NCI-H526 treated with DMSO at 0.1 percent for 48 hours (cell line): ENCODE results near the gene RNF167.
A peak's percentile ranks its signal among the peaks of the same experiment; 100 is the strongest.

Source experiments
- DNase-seq: peaks from one replicate; lab custom pipeline; 2025; lab: John Stamatoyannopoulos, UW

The RNF167 gene

DNA sequence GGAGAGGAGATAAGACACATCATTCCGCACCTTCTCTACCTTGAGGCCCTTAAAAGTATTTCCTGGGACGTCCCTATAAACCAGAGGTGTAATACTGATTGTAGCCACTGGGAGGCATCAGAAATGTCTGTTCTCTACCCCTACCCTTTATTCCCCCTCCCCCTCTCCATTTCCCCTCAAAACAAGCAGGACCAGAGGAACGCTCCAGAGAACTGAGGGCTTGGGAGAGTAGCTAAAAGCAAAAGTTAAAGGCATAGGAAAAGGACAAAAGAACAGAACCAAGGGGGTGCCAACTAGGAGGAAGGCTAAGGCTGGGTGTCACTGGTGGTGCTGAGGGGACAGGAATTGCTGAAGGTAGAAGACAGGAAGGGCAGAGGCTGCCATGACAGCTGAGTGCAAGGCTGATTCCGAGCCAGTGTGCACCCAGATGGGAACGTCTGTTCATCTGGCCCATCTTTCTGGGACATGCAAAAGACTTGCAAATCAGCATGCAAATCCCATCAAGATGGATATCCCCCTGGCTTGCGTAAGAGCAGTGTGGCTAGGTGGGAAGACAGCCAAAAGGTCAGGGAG is 40.7 kb downstream of the RNF167 start:
- DNase-seq, result peak; percentile 87

GRCh38 chr17:4982305-4982704 is 42.2 kb downstream of the RNF167 start:
- DNase-seq, result no peak

GRCh38 chr17:4986403-4986802 is 46.3 kb downstream of the RNF167 start:
- DNase-seq, result no peak

DNA sequence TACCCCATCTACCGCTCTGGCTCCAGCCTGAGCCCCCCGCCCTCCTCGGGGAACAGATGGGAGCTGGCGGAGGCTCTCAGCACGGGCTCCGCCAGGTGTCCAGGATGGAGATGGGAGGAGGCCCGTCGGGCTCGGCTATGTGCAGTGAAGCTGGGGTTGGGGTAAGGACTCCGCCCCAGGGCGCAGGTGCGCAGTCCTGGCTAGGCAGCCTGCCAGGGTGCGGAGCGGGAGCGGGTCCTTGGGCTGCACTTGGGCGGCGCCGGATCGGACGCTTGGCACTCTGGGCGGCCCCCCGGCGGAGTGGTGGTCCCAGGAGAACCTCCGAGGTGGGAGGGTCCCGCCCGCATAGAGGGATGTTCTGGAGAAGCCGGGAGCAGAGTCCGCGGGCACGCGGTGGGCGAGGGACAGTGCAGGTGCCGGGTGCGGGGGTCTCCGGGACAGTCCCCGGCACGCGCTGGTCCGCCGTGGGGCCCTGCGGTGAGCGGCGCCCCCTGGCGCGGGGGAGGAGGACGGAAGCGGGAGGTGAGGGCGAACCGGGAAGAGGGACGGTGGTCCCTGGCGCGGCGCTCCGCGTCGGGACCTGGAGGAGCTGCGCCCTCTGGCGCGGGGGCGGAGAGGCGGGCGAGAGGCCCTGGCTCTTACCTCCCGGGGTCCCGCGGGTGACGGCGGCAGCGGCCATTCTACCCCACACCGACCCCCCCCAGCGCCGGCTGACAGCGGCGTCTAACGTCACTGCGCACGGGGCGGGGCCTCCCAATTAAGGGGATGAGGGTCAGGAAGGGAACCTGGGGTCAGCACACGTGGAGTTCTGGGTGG is 47.1 kb downstream of the RNF167 start, which contains the start of gene CAMTA2:
Gene CAMTA2 (minus strand): TSS at position 725 of the 816 bp plus-strand sequence. CDS start 1,453 bp downstream, outside the sequence.
- peak; percentile 60 for DNase-seq

- no peak for DNase-seq
Observed at GRCh38 chr17:4987767-4988567, 47.9 kb downstream of the RNF167 start.

DNA sequence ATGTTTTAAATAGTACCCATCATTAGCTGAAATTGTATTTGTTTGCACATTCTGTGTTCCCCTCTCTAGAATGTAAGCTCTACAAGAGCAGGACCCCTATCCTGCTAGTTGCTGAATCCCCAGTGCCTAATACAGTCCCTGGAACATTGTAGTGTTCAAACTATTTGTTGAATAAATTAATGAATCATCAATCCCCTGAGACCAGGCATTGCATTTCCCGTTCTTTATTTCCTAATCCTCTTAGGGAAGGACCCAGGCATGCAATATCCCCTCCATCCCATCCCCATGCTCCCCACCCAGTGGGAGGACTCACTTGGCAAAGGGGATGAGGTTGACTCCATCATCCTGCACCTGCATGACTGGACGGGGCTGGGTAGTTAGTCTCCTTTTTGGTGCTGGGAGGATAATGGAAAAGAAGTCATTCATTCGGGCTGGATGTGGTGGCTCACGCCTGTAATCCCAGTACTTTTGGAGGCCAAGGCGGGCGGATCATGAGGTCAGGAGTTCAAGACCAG is 54.1 kb downstream of the RNF167 start:
- no peak for DNase-seq
